M059J (cell line): ENCODE data around the gene ABCB11. TPM values are rescaled to one million over a fixed set of nuclear protein-coding genes. Genes with fewer than 3 reads are reported as not detected.

Source experiments
- DNase-seq: peaks from one replicate; pipeline ENCODE4 v3.0.0-alpha.2; 2012; ENCODE audit warnings: low read depth
- total RNA-seq: library from RNA; depleted of rRNA; stranded (reverse); fragments of >200 nt; shearing (Covaris generic); gene quantifications from 2 replicates; pipeline ENCODE4 v1.2.3, GENCODE V29; 2014

Gene ABCB11
- total RNA-seq, 1 experiment from 2014 or later: 0.02 TPM

- peak; percentile 42 for DNase-seq
Measured at GRCh38 chr2:169046440-169047151, 15.5 kb upstream of the ABCB11 start.

DNA sequence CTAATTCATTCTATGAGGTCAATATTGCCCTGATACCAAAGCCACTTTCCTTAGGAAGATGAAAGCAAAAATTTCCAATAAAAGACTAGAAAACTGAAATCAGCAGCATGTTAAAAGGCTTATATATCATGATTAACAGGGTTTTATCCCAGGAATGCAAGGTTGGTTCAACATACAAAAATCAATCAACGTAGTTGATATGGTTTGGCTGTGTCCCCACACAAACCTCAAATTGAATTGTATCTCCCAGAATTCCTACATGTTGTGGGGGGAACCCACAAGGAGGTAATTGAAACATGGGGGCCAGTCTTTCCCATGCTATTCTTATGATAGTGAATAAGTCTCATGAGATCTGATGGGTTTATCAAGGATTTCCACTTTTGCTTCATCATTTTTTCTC lies 11.7 kb upstream of the ABCB11 start:
- no peak for DNase-seq

DNA sequence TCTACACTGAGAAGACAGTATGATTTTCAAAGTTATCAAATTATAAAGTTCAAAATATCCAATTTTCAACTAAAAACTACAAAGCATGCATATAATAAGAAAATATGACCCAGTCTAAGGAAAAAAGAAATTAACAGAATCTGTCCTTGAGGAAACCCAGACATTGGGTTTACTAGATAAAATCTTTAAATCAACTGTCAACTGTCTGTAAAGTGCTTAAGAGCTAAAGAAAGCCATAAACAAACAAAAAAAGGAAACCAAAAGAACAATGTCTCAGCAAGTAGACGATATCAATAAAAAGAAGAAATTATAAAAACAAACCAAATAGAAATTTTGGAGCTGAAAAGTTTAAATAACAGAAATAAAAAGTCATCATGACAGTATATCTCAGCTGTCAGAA lies 10.5 kb upstream of the ABCB11 start:
- DNase-seq: no peak

GRCh38 chr2:169039702-169040101 lies 8.6 kb upstream of the ABCB11 start:
- no peak for DNase-seq

GRCh38 chr2:169038338-169038757 lies 7.2 kb upstream of the ABCB11 start:
- peak; percentile 66 for DNase-seq

DNA sequence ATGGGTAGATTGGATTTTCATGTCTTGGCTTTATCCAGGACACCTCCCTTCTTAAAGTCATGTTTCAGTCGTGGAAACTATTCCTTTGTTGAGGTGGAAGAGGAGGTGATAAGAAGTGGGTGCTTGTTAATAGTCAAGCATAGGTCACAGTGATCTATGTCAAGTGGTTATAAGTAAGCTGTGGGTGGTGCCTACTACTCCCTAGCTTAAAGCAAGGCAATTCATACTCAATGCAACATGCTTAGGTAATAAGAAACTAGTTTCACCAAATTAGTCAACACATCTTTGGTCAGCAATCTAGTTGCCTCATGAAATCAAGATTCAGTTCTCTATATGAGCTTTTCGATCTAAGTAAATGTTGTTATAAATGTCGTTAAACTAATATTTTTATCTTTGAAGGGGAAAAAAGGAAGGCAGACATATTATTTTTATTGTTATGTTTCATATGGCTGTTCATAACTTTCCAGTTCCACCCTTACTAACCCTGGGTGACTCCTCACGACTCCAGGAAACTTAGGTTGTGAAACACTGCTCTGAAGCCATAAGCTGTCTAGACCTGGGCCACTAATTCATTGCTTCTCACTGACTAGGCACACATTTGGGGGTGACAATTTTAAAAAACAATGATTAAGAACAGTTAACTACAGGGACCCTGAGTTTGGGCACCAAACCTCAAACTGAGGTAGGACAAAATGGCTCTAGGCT lies 5.8 kb upstream of the ABCB11 start:
- DNase-seq: no peak

DNA sequence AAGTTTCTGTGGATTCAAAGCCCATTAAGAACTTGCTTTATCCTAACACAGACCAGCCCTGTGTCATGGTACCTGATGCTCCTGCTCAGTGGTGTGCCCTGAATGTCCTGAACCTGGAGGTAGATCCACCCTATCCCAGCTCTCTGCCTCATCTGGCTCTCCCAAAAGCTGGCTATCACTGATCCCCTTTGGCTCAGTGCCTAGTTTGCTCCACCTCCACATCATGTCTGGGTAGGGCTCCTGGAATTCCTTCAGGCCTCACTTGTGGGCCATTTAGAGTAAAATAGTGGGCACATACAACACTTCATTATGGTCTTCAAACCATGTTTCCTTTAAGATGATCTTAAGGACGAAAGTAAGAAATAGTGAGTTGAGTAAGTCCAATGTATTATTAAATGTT lies 4.8 kb upstream of the ABCB11 start:
- no peak for DNase-seq

- DNase-seq: no peak
Measured at GRCh38 chr2:169034984-169035544, 3.9 kb upstream of the ABCB11 start.

- DNase-seq: peak; percentile 39
Measured at GRCh38 chr2:169034256-169034655, 3.1 kb upstream of the ABCB11 start.

DNA sequence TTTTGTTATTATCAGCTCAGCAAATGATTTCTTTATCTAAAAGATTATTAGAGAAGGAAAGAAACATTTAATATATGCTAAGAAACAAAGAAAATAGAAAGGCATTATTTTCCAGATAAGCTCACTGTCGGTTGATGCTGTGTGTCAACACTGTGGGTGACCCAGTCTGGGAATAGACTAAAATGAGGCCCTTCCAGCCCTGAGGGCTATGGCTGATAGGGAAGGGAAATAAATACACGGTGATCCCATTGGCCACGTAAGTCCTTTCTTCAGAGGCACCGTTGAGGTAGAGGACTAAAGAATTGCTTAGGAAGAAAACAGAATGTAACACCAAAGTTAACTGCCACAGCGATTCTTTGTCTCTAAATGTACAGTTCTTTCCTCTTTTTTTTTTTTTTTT lies 1.8 kb downstream of the ABCB11 start:
- DNase-seq: no peak

- no peak for DNase-seq
Measured at GRCh38 chr2:169027234-169027633, 3.9 kb downstream of the ABCB11 start.

DNA sequence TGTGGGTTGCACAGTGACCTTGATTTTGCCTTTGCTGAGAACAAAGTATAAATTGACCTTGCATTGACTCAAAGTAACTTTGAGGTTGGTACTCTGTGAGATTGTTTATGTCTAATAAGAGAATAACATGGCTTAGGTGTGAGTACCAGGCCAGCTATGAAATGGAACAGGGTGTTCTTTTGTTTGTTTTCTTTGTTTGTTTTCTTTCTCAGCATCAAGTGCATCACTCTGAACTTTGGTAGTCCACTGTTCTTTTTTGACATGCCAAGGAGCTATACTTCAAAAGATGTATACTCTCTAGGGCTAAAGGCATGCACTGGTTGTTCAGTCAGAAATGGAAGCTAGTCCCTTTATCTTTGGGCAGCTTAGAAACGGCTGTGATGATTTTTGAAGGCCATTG lies 5.1 kb downstream of the ABCB11 start:
- DNase-seq: no peak

GRCh38 chr2:169023161-169023560 lies 8.0 kb downstream of the ABCB11 start:
- DNase-seq: no peak

GRCh38 chr2:169018390-169018789 lies 12.7 kb downstream of the ABCB11 start:
- DNase-seq: no peak

DNA sequence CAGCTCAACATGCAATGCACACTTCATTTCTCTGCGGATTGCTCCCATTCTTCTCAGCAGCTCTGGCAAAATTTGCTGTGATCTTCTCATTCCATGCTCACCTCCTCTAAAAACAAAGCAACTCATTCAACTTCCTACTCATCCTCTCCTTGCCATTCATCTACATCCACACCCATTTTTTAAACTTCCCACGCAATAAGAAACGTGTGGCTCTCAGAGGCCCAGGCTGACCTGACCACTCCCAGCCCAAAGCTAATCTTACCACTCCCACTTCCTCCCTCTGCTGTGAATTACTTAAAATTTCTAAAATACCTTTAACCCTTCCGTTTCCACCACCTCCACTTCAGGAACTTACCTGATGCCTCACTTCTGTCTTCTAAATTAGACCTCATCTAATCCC lies 15.2 kb downstream of the ABCB11 start:
- no peak for DNase-seq

- DNase-seq: no peak
Measured at GRCh38 chr2:169014780-169015179, 16.3 kb downstream of the ABCB11 start.

DNA sequence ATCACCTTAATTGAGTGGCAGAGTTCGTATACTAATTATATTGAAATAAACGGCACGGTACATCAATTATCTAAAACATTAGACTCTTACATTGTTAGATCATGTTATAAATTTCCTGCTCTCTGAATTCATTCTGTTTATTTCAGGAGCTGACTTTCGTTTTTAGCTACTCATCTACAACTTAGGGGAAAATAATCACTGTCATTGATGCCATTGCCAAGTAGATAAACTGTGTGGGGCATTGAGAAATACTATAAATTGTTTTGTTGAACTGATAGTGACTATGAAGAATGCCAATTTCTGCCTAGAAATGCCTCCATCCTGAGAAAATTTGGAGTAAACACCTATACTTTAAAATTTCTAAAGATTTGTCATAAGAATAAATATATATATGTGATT lies 17.5 kb downstream of the ABCB11 start:
- DNase-seq: no peak

- peak; percentile 31 for DNase-seq
Measured at GRCh38 chr2:169012812-169013627, 18.1 kb downstream of the ABCB11 start.

DNA sequence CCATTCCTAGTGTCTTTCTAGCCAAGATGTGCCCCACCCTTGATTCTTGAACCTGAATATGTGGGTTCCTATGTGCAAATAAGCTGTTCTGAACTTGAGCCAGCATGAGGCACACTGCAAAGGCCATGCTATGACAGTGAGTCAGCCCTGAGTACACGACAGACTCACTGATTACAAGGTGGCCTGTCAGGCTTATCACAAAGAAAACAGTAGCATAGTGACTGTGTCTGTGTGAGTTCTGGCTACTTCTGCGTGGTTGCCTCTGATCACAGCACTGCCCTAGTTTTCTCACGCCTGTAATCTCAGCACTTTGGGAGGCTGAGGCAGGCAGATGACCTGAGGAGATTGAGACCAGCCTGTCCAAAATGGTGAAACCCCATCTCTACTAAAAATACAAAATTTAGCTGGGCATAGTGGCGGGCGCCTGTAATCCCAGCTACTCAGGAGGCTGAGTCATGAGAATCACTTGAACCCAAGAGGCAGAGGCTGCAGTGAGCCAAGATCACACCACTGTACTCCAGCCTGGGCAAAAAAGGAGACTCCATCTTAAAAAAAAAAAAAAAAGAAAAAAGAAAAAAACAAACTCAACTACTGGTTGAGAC lies 18.8 kb downstream of the ABCB11 start:
- peak; percentile 86 for DNase-seq

DNA sequence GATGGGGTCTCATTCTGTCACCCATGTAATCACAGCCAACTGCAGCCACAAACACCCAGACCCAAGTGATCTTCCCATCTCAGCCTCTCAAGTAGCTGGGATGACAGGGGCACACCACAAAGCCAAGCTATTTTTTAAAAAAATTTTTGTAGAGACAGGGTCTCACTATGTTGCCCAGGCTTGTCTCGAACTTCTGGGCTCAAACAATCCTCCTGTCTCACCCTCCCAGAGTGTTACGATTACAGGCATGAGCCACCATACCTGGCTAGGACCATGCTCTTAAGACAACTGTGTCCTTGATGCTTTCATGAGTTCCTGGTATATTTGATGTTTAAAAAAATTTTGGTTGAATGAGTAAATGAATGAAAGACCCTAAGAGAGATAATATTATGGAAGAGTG lies 19.4 kb downstream of the ABCB11 start:
- no peak for DNase-seq

DNA sequence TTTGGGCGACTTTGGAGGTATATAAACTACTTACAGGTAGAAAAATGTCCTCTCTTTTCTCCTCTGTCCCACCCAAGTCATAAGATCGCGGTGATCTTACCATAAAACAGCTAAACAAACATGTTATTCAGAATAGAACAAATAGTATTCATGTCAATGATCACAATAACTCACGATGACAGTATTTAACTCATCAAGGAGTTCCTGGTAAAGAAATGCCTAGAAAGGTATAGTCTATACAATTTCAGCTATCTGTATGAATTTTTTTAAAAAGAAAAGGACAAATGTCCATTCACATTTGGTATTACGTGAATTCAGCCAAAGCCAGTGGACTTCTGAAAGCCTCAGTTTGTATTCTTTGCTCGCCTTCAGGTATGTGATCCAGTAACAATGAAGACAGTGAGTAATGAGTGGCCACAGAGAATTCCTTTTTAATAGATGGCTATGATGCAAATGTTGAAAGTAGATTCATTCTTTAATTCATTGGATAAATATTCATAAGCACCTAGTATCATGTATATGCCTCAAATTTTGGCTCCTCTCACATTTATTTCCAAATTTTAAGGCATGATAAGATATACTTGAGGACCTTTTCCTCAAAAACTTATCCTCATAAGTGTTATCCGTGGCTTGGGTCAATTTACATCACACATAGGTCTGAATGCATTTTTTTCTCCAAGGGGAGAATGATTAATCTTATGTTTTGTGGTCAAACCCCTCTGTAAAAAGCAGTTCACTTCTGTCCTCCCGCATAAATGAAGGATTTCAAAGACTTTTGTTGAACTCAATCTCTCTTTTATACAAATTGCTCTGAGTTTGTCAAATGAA lies 20.3 kb downstream of the ABCB11 start:
- peak; percentile 31 for DNase-seq
